Body of pancreas (tissue), 4 donors: ENCODE measurements around the gene ERBB4. TPM values are rescaled to one million over a fixed set of nuclear protein-coding genes. Genes with fewer than 3 reads are reported as not detected.

Experiments
- ATAC-seq: fragments of 150-250 bp; one replicate; pipeline ENCODE4 v1.9.1; 2016
- DNase-seq, 4 donors: peaks; one replicate each; pipeline ENCODE4 v3.0.0-alpha.2; 2019
- H3K27ac ChIP-seq, 4 donors: fragments of 200-600 bp; sonication (generic); 1 replicate in 3 of 4; 2 replicates in 1 of 4; pipeline versions ENCODE4 v1.5.1 to v1.6.1; 2016 to 2019; ENCODE audit warnings: mild to moderate bottlenecking in 1 of 4, mixed read lengths in 1 of 4, moderate library complexity in 1 of 4
- H3K27me3 ChIP-seq, 2 donors: fragments of 200-600 bp; sonication (generic); one replicate each; pipeline ENCODE4 v1.6.0; 2016; ENCODE audit warnings: mild to moderate bottlenecking in 1 of 2
- H3K36me3 ChIP-seq, 2 donors: fragments of 200-600 bp; sonication (generic); replicated peaks in 1 of 2; 2 replicates each; pipeline ENCODE4 v1.5.1; 2016; ENCODE audit warnings: low read depth in 2 of 2; ENCODE audit not compliant: insufficient read depth in 1 of 2
- H3K4me1 ChIP-seq: fragments of 200-600 bp; sonication (generic); one replicate; pipeline ENCODE4 v1.6.0; 2016
- H3K4me3 ChIP-seq, 2 donors: fragments of 200-600 bp; sonication (generic); 1 replicate in 1 of 2; 2 replicates in 1 of 2; pipeline ENCODE4 v1.5.1; 2016 to 2019
- H3K9me3 ChIP-seq, 3 donors: fragments of 200-600 bp; sonication (generic); 1 replicate in 2 of 3; 2 replicates in 1 of 3; pipeline ENCODE4 v1.5.1; 2016
- POLR2A ChIP-seq, 3 donors: fragments of 450-650 bp; IDR thresholded peaks; one replicate each; pipeline ENCODE4 v1.6.1; 2016; ENCODE audit warnings: antibody characterized with exemption in 3 of 3, mild to moderate bottlenecking in 2 of 3
- WGBS, 2 donors: methylation state at CpG; one replicate each; pipeline ENCODE4 v1.1.5; 2017; 5-methylcytosine and 5-hydroxymethylcytosine counted together
- intact Hi-C: fragments of 100-400 bp; cut with DNase I; formaldehyde crosslinking; loops from one replicate; pipeline ENCODE4 v1.15.1; 2023
- total RNA-seq, 2 donors: library from RNA; depleted of rRNA; stranded (reverse); fragments of >200 nt; gene quantifications; one replicate each; pipeline ENCODE4 v1.1.0, GENCODE V29; 2016
- TF ChIP-seq, protein P1 (sequence below), 7 experiments: fragments of 450-650 bp in 4 of 7; fragments of 200-600 bp in 3 of 7; sonication (generic) in 3 of 7; IDR thresholded peaks; one replicate each; pipeline ENCODE4 v1.5.1; 2016 to 2019; ENCODE audit warnings: antibody characterized with exemption in 7 of 7

The ERBB4 gene
- total RNA-seq, 2 donors from 2014 or later, result 1.6 to 4.4 TPM

GRCh38 chr2:212028798-212029394 lies 509.7 kb downstream of the ERBB4 start:
- H3K4me3 ChIP-seq, result no peak overlapping the region
- no peak overlapping the region for H3K27ac ChIP-seq
- WGBS, 2 donors, result 53 to 56% methylated on average over 5 of the region's 5 CpGs
- ATAC-seq (no peak), DNase-seq (no peak)
- intact Hi-C loops, result no loop called here
- H3K4me1 ChIP-seq, result no peaks in the 10 kb centered on the region
- TF ChIP-seq POLR2A (IDR thresholded peaks at IDR 0.05), result no peak
- TF ChIP-seq, protein P1, sequence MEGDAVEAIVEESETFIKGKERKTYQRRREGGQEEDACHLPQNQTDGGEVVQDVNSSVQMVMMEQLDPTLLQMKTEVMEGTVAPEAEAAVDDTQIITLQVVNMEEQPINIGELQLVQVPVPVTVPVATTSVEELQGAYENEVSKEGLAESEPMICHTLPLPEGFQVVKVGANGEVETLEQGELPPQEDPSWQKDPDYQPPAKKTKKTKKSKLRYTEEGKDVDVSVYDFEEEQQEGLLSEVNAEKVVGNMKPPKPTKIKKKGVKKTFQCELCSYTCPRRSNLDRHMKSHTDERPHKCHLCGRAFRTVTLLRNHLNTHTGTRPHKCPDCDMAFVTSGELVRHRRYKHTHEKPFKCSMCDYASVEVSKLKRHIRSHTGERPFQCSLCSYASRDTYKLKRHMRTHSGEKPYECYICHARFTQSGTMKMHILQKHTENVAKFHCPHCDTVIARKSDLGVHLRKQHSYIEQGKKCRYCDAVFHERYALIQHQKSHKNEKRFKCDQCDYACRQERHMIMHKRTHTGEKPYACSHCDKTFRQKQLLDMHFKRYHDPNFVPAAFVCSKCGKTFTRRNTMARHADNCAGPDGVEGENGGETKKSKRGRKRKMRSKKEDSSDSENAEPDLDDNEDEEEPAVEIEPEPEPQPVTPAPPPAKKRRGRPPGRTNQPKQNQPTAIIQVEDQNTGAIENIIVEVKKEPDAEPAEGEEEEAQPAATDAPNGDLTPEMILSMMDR (IDR thresholded peaks at IDR 0.05), result no peak
- no peaks in the 10 kb centered on the region for H3K9me3 ChIP-seq
- no peaks in the 10 kb centered on the region for H3K36me3 ChIP-seq
- no peaks in the 10 kb centered on the region for H3K27me3 ChIP-seq

DNA sequence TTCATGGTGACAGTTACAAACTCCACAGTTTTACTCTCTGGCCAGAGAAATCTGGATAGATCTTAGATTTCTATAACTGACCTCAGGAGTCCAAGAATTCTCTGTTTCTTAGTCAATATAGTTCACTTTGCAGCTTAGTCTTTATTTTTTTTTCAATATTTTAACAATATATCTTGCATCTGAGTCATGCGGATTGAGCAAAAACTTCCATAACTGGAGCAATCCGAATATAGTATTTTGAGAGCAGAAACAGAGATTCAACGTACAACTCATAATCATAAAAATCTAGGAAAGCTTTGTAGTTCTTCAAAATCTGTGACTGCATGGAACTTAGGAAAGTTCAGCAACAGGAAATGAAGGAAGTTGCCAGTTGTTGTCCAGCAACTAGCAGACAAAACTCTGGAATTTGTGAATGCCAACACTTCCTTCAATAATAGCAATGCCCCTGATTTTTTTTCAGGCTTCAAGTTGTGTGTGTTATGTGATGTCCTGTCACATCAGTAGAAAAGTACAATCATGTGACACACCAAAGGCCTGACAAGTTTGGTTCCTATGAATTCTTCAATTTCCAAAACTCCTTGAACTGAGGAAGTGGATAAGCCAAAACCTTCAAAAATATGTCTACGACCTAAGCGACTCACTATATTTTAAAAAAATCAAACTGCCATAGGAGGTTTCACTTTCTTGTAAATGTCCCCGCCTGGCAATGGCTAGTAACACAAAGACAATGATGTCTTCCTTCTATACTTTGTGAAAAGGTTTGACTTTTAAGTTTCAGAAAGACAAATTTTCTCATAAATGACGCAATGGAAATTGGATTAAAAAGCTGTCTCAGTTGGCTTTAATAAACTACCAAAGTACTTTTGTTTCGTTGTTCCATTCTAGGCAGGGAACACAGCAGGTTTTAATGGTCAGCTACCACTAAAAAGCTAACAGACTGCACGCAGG lies 510.6 kb downstream of the ERBB4 start:
- Histone ChIP-seq H3K4me3 (no peak overlapping the region), H3K36me3 (no peaks in the 10 kb centered on the region), H3K27ac (no peak overlapping the region), H3K9me3 (no peaks in the 10 kb centered on the region), H3K4me1 (no peaks in the 10 kb centered on the region), H3K27me3 (no peaks in the 10 kb centered on the region)
- no peak for DNase-seq
- WGBS, 2 donors, result 68 to 76% methylated on average over 9 of the region's 9 CpGs
- ATAC-seq, result no peak
- intact Hi-C loops, result no loop called here
- TF ChIP-seq POLR2A (IDR thresholded peaks at IDR 0.05), result no peak
- TF ChIP-seq, protein P1 (IDR thresholded peaks at IDR 0.05), result no peak

- H3K36me3 ChIP-seq, result no peaks in the 10 kb centered on the region
- WGBS, 2 donors, result 49 to 86% methylated on average over 1 of the region's 1 CpG
- ATAC-seq (no peak), DNase-seq (no peak)
- intact Hi-C loops, result no loop called here
- TF ChIP-seq POLR2A (IDR thresholded peaks at IDR 0.05), result no peak
- TF ChIP-seq, protein P1 (IDR thresholded peaks at IDR 0.05), result no peak
- no peak overlapping the region for H3K4me3 ChIP-seq
- H3K27me3 ChIP-seq, result no peaks in the 10 kb centered on the region
- no peaks in the 10 kb centered on the region for H3K9me3 ChIP-seq
- no peaks in the 10 kb centered on the region for H3K4me1 ChIP-seq
- H3K27ac ChIP-seq, result no peak overlapping the region
Observed at GRCh38 chr2:212024040-212024439, 514.6 kb downstream of the ERBB4 start.

DNA sequence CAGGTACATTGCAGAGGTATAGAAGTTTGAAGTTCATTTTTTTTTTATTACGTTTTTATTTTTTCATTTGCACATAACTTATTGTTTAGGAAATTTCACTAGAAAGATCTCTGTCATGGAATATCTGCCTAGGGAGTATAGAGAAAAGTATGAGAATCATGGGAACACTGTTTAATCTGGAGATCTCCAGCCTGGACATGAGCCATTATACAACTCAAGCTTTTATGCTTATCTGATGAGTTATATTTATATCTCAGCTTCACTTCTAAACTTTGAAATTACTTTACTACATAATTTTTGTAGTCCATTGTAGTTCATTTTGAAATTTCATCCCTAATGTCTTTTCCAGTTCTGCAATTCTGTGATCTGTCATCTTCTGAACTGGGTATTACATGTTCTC lies 515.6 kb downstream of the ERBB4 start:
- TF ChIP-seq POLR2A (IDR thresholded peaks at IDR 0.05), result no peak
- TF ChIP-seq, protein P1 (IDR thresholded peaks at IDR 0.05), result no peak
- WGBS, 2 donors, result 57 to 68% methylated on average over 1 of the region's 1 CpG

More for the DNA sequence above, 515.6 kb downstream of the ERBB4 start:
- H3K4me3 ChIP-seq, result no peak overlapping the region
- DNase-seq (no peak), ATAC-seq (no peak)
- no peaks in the 10 kb centered on the region for H3K9me3 ChIP-seq
- H3K27ac ChIP-seq, result no peak overlapping the region
- H3K36me3 ChIP-seq, result no peaks in the 10 kb centered on the region
- intact Hi-C loops, result no loop called here
- H3K27me3 ChIP-seq, result no peaks in the 10 kb centered on the region
- H3K4me1 ChIP-seq, result no peaks in the 10 kb centered on the region
